ENCODE data around the gene HACD4. TPM values are rescaled to one million over a fixed set of nuclear protein-coding genes. Genes with fewer than 3 reads are reported as not detected.

Gene HACD4
- 1 to 10 TPM; 1.9 to 2.8 TPM for total RNA-seq
- polyA plus RNA-seq (ENCODE audit: insufficient read depth, low read depth, low replicate concordance): 2.0 TPM
- long read RNA-seq, donor 1, full-length matches to known transcripts: 6 of 6 reads
- long read RNA-seq, donor 1, partial matches to known transcripts: 0 of 6 reads
- long read RNA-seq, donor 1, other reads (novel, unspliced or antisense): 0 of 6 reads
- long read RNA-seq, donor 2: 0 reads

GRCh38 chr9:21031091-21031807 lies at the start of gene HACD4:
TSS of gene HACD4 (minus strand) at chr9:21031640. CDS start at chr9:21031590, 50 bp downstream.
- WGBS, 2 donors: 4 to 10% methylated on average over 22 to 45 of the region's 46 CpGs
- no peaks in the 10 kb centered on the region for H3K27me3 ChIP-seq
- no peaks in the 10 kb centered on the region for H3K9me3 ChIP-seq
- H3K4me1 ChIP-seq: no peaks in the 10 kb centered on the region
- no peak for TF ChIP-seq CTCF (IDR thresholded peaks at IDR 0.05)
- no peak for TF ChIP-seq POLR2A (IDR thresholded peaks at IDR 0.05)
- H3K27ac ChIP-seq: peak within 1 kb of the TSS; percentile 16 to 58
- peak within 1 kb of the TSS; percentile 55 to 63 for H3K4me3 ChIP-seq
- peak; percentile 45 for DNase-seq
- H3K36me3 ChIP-seq (ENCODE audit: low read depth, missing control alignments): no peaks in the 10 kb centered on the region
- intact Hi-C loops (cut with DNase I; ENCODE audit: low total_unique reads): no loop called here

- WGBS, 2 donors: 97 to 100% methylated on average over 1 of the region's 1 CpG
- TF ChIP-seq CTCF (IDR thresholded peaks at IDR 0.05) (no peak), POLR2A (IDR thresholded peaks at IDR 0.05) (no peak)
- no peak overlapping the region for H3K4me3 ChIP-seq
- DNase-seq: no peak
- intact Hi-C loops (cut with DNase I; ENCODE audit: low total_unique reads): no loop called here
- H3K27me3 ChIP-seq: no peaks in the 10 kb centered on the region
- H3K36me3 ChIP-seq (ENCODE audit: low read depth, missing control alignments): no peaks in the 10 kb centered on the region
- H3K27ac ChIP-seq: no peak overlapping the region
- no peaks in the 10 kb centered on the region for H3K9me3 ChIP-seq
- H3K4me1 ChIP-seq: no peaks in the 10 kb centered on the region
Measured at GRCh38 chr9:21080793-21081192, 49.4 kb upstream of the HACD4 start.

- Histone ChIP-seq H3K4me1 (no peaks in the 10 kb centered on the region), H3K9me3 (no peaks in the 10 kb centered on the region), H3K27ac (no peak overlapping the region), H3K36me3 (ENCODE audit: low read depth, missing control alignments) (no peaks in the 10 kb centered on the region), H3K27me3 (no peaks in the 10 kb centered on the region), H3K4me3 (no peak overlapping the region)
- no peak for TF ChIP-seq POLR2A (IDR thresholded peaks at IDR 0.05)
- TF ChIP-seq CTCF (IDR thresholded peaks at IDR 0.05): no peak
- WGBS, 2 donors: 86 to 92% methylated on average over 1 of the region's 1 CpG
- DNase-seq: no peak
- intact Hi-C loops (cut with DNase I; ENCODE audit: low total_unique reads): no loop called here
Measured at GRCh38 chr9:21078702-21079101, 47.3 kb upstream of the HACD4 start.

GRCh38 chr9:21077781-21078180 lies 46.3 kb upstream of the HACD4 start, which contains the start of gene IFNB1:
TSS of gene IFNB1 (minus strand) at chr9:21077942. CDS start at chr9:21077869, 73 bp downstream.
- TF ChIP-seq CTCF (IDR thresholded peaks at IDR 0.05): no peak
- no peak for TF ChIP-seq POLR2A (IDR thresholded peaks at IDR 0.05)
- 90 to 93% methylated on average over 3 of the region's 3 CpGs for WGBS, 2 donors

More at GRCh38 chr9:21077781-21078180, 46.3 kb upstream of the HACD4 start, which contains the start of gene IFNB1:
- intact Hi-C loops (cut with DNase I; ENCODE audit: low total_unique reads): no loop called here
- no peak for DNase-seq
- Histone ChIP-seq H3K9me3 (no peaks in the 10 kb centered on the region), H3K4me3 (no peak within 1 kb of the TSS), H3K36me3 (ENCODE audit: low read depth, missing control alignments) (no peaks in the 10 kb centered on the region), H3K27ac (no peak within 1 kb of the TSS), H3K4me1 (no peaks in the 10 kb centered on the region), H3K27me3 (no peaks in the 10 kb centered on the region)
